Measurements from ENCODE around the gene SCML1.

SCML1 gene

DNA sequence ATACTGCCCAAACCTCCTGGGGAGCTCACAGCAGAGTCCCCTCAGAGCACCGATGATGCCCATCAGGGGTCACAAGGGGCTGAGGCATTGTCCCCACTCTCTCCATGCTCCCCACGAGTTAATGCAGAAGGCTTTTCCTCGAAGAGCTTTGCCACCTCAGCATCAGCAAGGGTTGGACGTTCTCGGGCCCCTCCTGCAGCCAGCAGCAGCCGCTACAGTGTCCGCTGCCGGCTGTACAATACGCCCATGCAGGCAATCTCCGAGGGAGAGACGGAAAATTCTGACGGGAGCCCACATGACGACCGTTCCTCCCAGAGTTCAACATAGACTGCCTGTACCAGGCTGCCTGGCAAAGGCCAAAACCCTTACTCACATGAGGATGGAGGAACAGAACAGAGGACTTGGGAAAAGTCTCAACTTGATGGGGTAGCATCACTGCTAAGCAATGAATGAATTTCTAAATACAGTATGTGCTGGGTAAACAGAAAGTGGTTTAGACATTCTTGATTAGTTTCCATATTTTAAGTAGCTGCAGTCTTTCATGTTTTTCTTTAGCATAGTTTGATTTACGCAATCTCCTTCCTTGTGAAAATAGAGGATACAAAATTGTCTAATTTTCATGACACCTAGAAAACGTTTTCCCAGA, 5.0 kb upstream of the SCML1 start:
- H3K27ac ChIP-seq (ENCODE audit: low read length): no peak overlapping the region
- no peaks in the 10 kb centered on the region for H4K20me1 ChIP-seq (ENCODE audit: insufficient read depth, low read length)
- no peaks in the 10 kb centered on the region for H3K36me3 ChIP-seq (replicated peaks; ENCODE audit: low read depth, low read length)
- no peak for TF ChIP-seq EZH2phosphoT487 (IDR thresholded peaks at IDR 0.05; ENCODE audit: low read depth)
- TF ChIP-seq, protein P1, sequence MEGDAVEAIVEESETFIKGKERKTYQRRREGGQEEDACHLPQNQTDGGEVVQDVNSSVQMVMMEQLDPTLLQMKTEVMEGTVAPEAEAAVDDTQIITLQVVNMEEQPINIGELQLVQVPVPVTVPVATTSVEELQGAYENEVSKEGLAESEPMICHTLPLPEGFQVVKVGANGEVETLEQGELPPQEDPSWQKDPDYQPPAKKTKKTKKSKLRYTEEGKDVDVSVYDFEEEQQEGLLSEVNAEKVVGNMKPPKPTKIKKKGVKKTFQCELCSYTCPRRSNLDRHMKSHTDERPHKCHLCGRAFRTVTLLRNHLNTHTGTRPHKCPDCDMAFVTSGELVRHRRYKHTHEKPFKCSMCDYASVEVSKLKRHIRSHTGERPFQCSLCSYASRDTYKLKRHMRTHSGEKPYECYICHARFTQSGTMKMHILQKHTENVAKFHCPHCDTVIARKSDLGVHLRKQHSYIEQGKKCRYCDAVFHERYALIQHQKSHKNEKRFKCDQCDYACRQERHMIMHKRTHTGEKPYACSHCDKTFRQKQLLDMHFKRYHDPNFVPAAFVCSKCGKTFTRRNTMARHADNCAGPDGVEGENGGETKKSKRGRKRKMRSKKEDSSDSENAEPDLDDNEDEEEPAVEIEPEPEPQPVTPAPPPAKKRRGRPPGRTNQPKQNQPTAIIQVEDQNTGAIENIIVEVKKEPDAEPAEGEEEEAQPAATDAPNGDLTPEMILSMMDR (IDR thresholded peaks at IDR 0.05; ENCODE audit: low read depth, low read length): no peak
- H3K4me1 ChIP-seq (ENCODE audit: low read length): no peaks in the 10 kb centered on the region
- no peaks in the 10 kb centered on the region for H3K79me2 ChIP-seq (ENCODE audit: low read length)
- H2AFZ ChIP-seq (ENCODE audit: low read depth, low read length): no peak overlapping the region
- no peaks in the 10 kb centered on the region for H3K9me3 ChIP-seq (ENCODE audit: insufficient read depth, low read length)
- no peaks in the 10 kb centered on the region; the same call in 1 of the 2 replicates for H3K27me3 ChIP-seq (ENCODE audit: low read depth, low read length)
- H3K9ac ChIP-seq (ENCODE audit: low read length): no peak overlapping the region
- no peak overlapping the region for H3K4me3 ChIP-seq (ENCODE audit: low read length)
- no peak overlapping the region for H3K4me2 ChIP-seq (ENCODE audit: low read length)

DNA sequence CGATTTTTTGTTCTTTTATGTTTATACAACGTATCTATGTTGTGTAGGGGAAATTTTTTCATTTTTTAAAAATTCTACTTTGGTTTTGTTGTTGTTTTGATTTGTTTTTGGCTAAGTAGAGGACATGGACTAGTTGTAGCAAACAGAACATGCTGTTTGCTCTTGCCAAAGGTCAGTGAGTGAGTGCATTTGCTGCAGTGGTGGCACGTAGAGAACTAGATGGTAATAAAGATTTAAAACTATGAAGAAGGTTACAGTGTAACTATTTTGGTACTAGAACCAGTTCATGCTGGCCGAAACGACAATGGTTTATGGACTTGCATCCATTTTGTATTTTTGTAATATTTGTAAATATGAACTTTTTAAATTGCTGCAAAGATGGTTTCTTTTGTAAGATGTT, 1.9 kb upstream of the SCML1 start:
- Histone ChIP-seq H3K79me2 (ENCODE audit: low read length) (no peaks in the 10 kb centered on the region), H3K27me3 (ENCODE audit: low read depth, low read length) (no peaks in the 10 kb centered on the region; the same call in 1 of the 2 replicates), H3K4me1 (ENCODE audit: low read length) (peaks cover 12% of the 10 kb centered on the region), H3K9me3 (ENCODE audit: insufficient read depth, low read length) (no peaks in the 10 kb centered on the region), H4K20me1 (ENCODE audit: insufficient read depth, low read length) (no peaks in the 10 kb centered on the region), H3K27ac (ENCODE audit: low read length) (no peak overlapping the region), H3K9ac (ENCODE audit: low read length) (no peak overlapping the region), H3K36me3 (replicated peaks; ENCODE audit: low read depth, low read length) (no peaks in the 10 kb centered on the region), H2AFZ (ENCODE audit: low read depth, low read length) (no peak overlapping the region), H3K4me2 (ENCODE audit: low read length) (no peak overlapping the region), H3K4me3 (ENCODE audit: low read length) (no peak overlapping the region)
- TF ChIP-seq, protein P1 (IDR thresholded peaks at IDR 0.05; ENCODE audit: low read depth, low read length): no peak
- no peak for TF ChIP-seq EZH2phosphoT487 (IDR thresholded peaks at IDR 0.05; ENCODE audit: low read depth)

DNA sequence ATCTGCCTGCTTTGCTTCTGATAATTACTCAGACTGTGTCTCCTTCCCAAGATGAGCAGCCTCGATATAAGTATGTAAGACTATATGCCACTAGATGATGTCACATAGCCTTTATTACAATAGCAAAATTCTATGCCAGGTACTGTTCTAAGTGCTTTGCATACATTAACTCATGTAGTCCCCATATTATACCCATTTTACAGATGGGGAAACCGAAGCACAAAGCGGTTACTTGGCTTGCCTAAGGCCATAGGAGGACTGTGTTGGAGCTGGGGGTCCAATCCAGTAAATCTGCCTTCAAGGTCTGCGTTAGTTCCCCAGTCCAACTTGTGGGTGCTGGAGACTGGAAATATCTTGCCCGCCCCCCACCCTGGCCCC, 826 bp upstream of the SCML1 start:
- no peaks in the 10 kb centered on the region for H3K79me2 ChIP-seq (ENCODE audit: low read length)
- H2AFZ ChIP-seq (ENCODE audit: low read depth, low read length): no peak overlapping the region
- no peak overlapping the region for H3K9ac ChIP-seq (ENCODE audit: low read length)
- no peak overlapping the region for H3K4me3 ChIP-seq (ENCODE audit: low read length)
- H3K36me3 ChIP-seq (replicated peaks; ENCODE audit: low read depth, low read length): no peaks in the 10 kb centered on the region
- H3K4me1 ChIP-seq (ENCODE audit: low read length): peaks cover 12% of the 10 kb centered on the region
- no peaks in the 10 kb centered on the region; the same call in 1 of the 2 replicates for H3K27me3 ChIP-seq (ENCODE audit: low read depth, low read length)
- H3K27ac ChIP-seq (ENCODE audit: low read length): no peak overlapping the region
- H3K9me3 ChIP-seq (ENCODE audit: insufficient read depth, low read length): no peaks in the 10 kb centered on the region
- no peak for TF ChIP-seq EZH2phosphoT487 (IDR thresholded peaks at IDR 0.05; ENCODE audit: low read depth)
- TF ChIP-seq, protein P1 (IDR thresholded peaks at IDR 0.05; ENCODE audit: low read depth, low read length): no peak
- no peak overlapping the region for H3K4me2 ChIP-seq (ENCODE audit: low read length)
- no peaks in the 10 kb centered on the region for H4K20me1 ChIP-seq (ENCODE audit: insufficient read depth, low read length)

DNA sequence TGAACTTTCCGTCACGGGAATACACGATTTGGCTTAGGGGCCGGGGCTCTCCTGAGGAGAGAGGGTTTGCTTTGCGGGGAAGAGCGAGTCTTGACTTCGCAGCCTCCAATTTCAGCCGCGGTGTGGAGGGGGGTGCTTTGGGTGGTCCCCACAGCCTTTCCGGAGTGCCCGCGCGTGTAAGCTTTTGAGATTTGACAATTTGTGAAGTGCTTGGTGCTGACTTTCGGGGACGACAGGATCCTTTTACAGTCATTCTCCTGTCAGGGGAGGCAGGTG, 355 bp downstream of the SCML1 start:
- Histone ChIP-seq H3K4me2 (ENCODE audit: low read length) (no peak overlapping the region), H3K9me3 (ENCODE audit: insufficient read depth, low read length) (no peaks in the 10 kb centered on the region), H3K4me3 (ENCODE audit: low read length) (no peak overlapping the region), H3K27me3 (ENCODE audit: low read depth, low read length) (no peaks in the 10 kb centered on the region; the same call in 1 of the 2 replicates), H3K27ac (ENCODE audit: low read length) (no peak overlapping the region), H3K79me2 (ENCODE audit: low read length) (no peaks in the 10 kb centered on the region), H3K9ac (ENCODE audit: low read length) (no peak overlapping the region), H3K36me3 (replicated peaks; ENCODE audit: low read depth, low read length) (no peaks in the 10 kb centered on the region), H4K20me1 (ENCODE audit: insufficient read depth, low read length) (no peaks in the 10 kb centered on the region), H2AFZ (ENCODE audit: low read depth, low read length) (no peak overlapping the region), H3K4me1 (ENCODE audit: low read length) (peaks cover 12% of the 10 kb centered on the region)
- TF ChIP-seq, protein P1 (IDR thresholded peaks at IDR 0.05; ENCODE audit: low read depth, low read length): no peak
- no peak for TF ChIP-seq EZH2phosphoT487 (IDR thresholded peaks at IDR 0.05; ENCODE audit: low read depth)
